Heart right ventricle (tissue), 16 donors: Measurements from ENCODE around the gene SHROOM3. TPM values are rescaled to one million over a fixed set of nuclear protein-coding genes. Genes with fewer than 3 reads are reported as not detected.

Experiments used
- ATAC-seq, 8 donors: fragments of 200-7000 bp; cut with Tn5 transposase; one replicate each; pipeline ENCODE4 v1.9.1; 2020; ENCODE audit warnings: mild to moderate bottlenecking in 8 of 8, moderate library complexity in 8 of 8, moderate number of reproducible peaks in 1 of 8
- DNase-seq, 2 donors: peaks; one replicate each; pipeline ENCODE4 v3.0.0-alpha.2; 2020
- H3K27ac ChIP-seq, 10 donors: fragments of 200-600 bp; sonication (generic) in 2 of 10; one replicate each; pipeline versions ENCODE4 v1.5.0 to v1.8.0; 2020 to 2022; ENCODE audit warnings: mild to moderate bottlenecking in 3 of 10
- H3K27me3 ChIP-seq, 7 donors: fragments of 200-600 bp; one replicate each; pipeline ENCODE4 v1.8.0; 2021 to 2022; ENCODE audit warnings: mild to moderate bottlenecking in 2 of 7
- H3K36me3 ChIP-seq, 9 donors: fragments of 200-600 bp; sonication (generic) in 1 of 9; one replicate each; pipeline versions ENCODE4 v1.5.0 to v1.8.0; 2020 to 2022; ENCODE audit warnings: mild to moderate bottlenecking in 2 of 9
- H3K4me1 ChIP-seq, 9 donors: fragments of 200-600 bp; sonication (generic) in 1 of 9; one replicate each; pipeline versions ENCODE4 v1.5.0 to v1.8.0; 2020 to 2022; ENCODE audit warnings: mild to moderate bottlenecking in 4 of 9
- H3K4me3 ChIP-seq, 10 donors: fragments of 200-600 bp; sonication (generic) in 2 of 10; one replicate each; pipeline versions ENCODE4 v1.5.0 to v1.8.0; 2020 to 2022; ENCODE audit warnings: mild to moderate bottlenecking in 7 of 10, moderate library complexity in 2 of 10
- H3K9me3 ChIP-seq, 11 donors: fragments of 200-600 bp in 10 of 11; sonication (generic) in 2 of 11; one replicate each; pipeline versions ENCODE4 v1.5.0 to v1.8.0; 2013 to 2022; ENCODE audit warnings: mild to moderate bottlenecking in 2 of 11, control low read depth in 1 of 11, moderate library complexity in 1 of 11
- CTCF ChIP-seq, 9 donors: fragments of 200-600 bp; sonication (generic) in 2 of 9; IDR thresholded peaks; one replicate each; pipeline versions ENCODE4 v1.5.0 to v1.8.0; 2021 to 2022; ENCODE audit warnings: antibody characterized with exemption in 9 of 9, mild to moderate bottlenecking in 5 of 9, moderate library complexity in 1 of 9
- WGBS, 2 donors: extraction: QIAGEN DNeasy Blood & Tissue Kit; methylation state at CpG; one replicate each; pipeline ENCODE4 v1.1.7; 2013; ENCODE audit warnings: inconsistent platforms in 1 of 2; 5-methylcytosine and 5-hydroxymethylcytosine counted together
- intact Hi-C, 10 donors: fragments of 100-400 bp; cut with DNase I; formaldehyde crosslinking; loops; one replicate each; pipeline versions ENCODE4 v1.11.1 to v1.14.2; 2022
- polyA plus RNA-seq, 2 donors: library from polyadenylated mRNA; stranded (reverse); fragments of 200-250 nt; gene quantifications; one replicate each; pipeline ENCODE4 v1.2.3, GENCODE V29; 2013
- total RNA-seq, 10 donors: library from RNA; stranded (reverse); fragmentation: NEBNext Ultra II Directional in 3 of 10; extraction: Animal tissue kit (Norgen Biotek cat#: 25700) in 3 of 10; gene quantifications; one replicate each; pipeline versions ENCODE4 v1.2.1 to v1.2.4, GENCODE V29; 2021 to 2023
- donor health status: Arrhythmogenic right ventricular cardiomyopathy.
- donor health status: ischemic (EF 13 %, LVEDD 7.1; RV severe dilation, severe dysfunction).
- donor health status: healthy with polysubstance abuse.
- donor health status: DM: no; HTN: yes; CAD: no.
- donor health status: DM: no; HTN: no; CAD: no.
- donor health status: ischemic (EF 25% LVEDD 6.9; RV normal size, moderate dysfunction).
- donor health status: ischemic (EF 25% LVEDD 5.7; RV mildly dilated, moderate dysfunction).
- donor health status: healthy.
- donor health status: DM: yes; HTN: yes; CAD: no.
- donor health status: Ischemic cardiomyopathy.
- donor health status: ischemic (EF 35%, LVEDD 5.7; RV mildly dilated, moderate dysfunction).
- donor health status: nonischemic (EF 11% LVEDD 7.7; RV severe dilation, severe dysfunction).
- donor health status: DM: yes; HTN: yes; CAD: no.
- donor health status: PGD.
- donor health status: ischemic (EF 29% LVEDD 5.4; RV normal size, mild dysfunction).
- donor health status: nonischemic (EF 23%, LVEDD 6.1; RV moderate dilation, normal function).

SHROOM3 gene
- total and polyA plus RNA-seq, 12 donors, result 1.7 to 33.3 (median 15.9) TPM

- intact Hi-C loops, result no loop called here
- no peak overlapping the region for H3K4me3 ChIP-seq
- H3K36me3 ChIP-seq, result no peaks in the 10 kb centered on the region
- H3K4me1 ChIP-seq, result peaks cover 0 to 19% (median 9%) of the 10 kb centered on the region in 9 donors
- H3K27ac ChIP-seq, result no peak overlapping the region
- DNase-seq, result no peak
- 87 to 92% methylated on average over 3 of the region's 3 CpGs for WGBS, 2 donors
- no peak for ATAC-seq
- no peak for TF ChIP-seq CTCF (IDR thresholded peaks at IDR 0.05)
- H3K27me3 ChIP-seq, result peaks cover 0 to 37% (median 0%) of the 10 kb centered on the region in 7 donors
- H3K9me3 ChIP-seq, result no peaks in the 10 kb centered on the region
These were observed 248.1 kb downstream of the SHROOM3 start for GRCh38 chr4:76683144-76683543.

DNA sequence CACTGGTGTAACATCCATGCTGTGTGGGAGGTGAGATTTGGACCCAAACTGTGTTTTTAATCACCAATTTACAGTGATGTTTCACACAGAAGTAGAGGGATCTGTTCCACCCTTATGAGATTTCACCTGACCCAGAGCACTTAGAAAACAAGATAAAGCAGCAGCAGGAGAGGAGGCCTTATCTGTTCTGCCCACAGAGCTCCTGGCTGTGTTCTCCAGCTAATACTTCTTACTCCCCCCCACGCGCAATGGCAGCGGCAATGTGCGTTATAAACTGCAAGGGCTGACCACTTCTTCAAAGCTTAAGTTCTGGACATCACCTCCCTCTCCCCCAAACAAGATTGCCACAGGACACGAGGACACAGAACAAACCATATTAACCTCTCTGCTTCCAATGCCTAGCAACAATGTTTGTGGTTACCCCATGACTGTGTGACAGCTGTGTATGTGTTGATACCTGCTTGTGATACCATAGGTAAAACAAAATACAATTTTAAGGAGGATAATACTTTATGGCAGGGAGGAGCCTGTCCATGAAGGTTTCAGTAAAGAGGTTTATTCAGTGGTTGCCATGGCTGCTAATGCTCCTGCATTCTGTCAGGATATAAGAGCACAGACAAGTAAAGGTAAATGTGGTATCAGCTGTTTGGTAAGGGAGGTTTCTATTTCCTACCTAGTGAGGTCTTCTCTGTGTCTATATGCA, 252.9 kb downstream of the SHROOM3 start:
- Histone ChIP-seq H3K9me3 (no peaks in the 10 kb centered on the region), H3K27me3 (peaks cover 0 to 83% (median 17%) of the 10 kb centered on the region in 7 donors), H3K4me1 (peaks cover 0 to 46% (median 28%) of the 10 kb centered on the region in 9 donors), H3K36me3 (no peaks in the 10 kb centered on the region), H3K27ac (peak overlapping the region in 1 of 10 donors; percentile 22), H3K4me3 (no peak overlapping the region)
- DNase-seq, result no peak
- TF ChIP-seq CTCF (IDR thresholded peaks at IDR 0.05), result no peak
- 24 to 29% methylated on average over 5 of the region's 5 CpGs for WGBS, 2 donors
- intact Hi-C loops, result no loop called here
- ATAC-seq, result peak in 6 of 8 donors; percentile 15 to 54 (median 44)

DNA sequence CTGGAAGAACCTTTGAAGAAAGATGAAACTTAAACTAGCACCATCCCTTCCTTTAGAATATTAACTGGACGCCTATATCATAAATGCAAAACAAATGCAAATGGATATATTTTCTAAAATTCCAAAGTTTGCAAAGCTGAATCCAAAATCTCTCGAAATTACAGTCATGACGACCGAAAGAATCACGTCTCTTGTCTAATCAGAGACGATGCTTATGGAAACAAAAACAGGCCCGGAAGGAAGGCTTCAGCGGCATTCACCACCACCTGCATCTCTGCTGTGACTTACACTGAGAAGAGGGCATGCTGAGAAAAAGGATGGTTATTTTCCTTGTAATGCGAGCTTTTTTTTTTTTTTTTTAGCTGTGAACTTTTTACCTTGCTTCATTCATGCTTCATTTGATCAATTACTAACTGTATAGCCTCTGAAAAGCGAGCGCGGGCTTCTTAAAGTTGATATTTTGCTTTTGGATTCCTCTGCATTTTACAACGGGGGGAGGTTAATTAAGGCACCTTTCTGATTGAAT, 253.7 kb downstream of the SHROOM3 start:
- Histone ChIP-seq H3K9me3 (no peaks in the 10 kb centered on the region), H3K27ac (no peak overlapping the region), H3K27me3 (peaks cover 0 to 86% (median 17%) of the 10 kb centered on the region in 7 donors), H3K36me3 (no peaks in the 10 kb centered on the region), H3K4me3 (peak overlapping the region in 9 of 10 donors; percentile 43 to 61 (median 59)), H3K4me1 (peaks cover 0 to 46% (median 28%) of the 10 kb centered on the region in 9 donors)
- no peak for TF ChIP-seq CTCF (IDR thresholded peaks at IDR 0.05)
- no peak for DNase-seq
- ATAC-seq, result no peak
- intact Hi-C loops, result no loop called here
- 33 to 39% methylated on average over 13 of the region's 13 CpGs for WGBS, 2 donors

DNA sequence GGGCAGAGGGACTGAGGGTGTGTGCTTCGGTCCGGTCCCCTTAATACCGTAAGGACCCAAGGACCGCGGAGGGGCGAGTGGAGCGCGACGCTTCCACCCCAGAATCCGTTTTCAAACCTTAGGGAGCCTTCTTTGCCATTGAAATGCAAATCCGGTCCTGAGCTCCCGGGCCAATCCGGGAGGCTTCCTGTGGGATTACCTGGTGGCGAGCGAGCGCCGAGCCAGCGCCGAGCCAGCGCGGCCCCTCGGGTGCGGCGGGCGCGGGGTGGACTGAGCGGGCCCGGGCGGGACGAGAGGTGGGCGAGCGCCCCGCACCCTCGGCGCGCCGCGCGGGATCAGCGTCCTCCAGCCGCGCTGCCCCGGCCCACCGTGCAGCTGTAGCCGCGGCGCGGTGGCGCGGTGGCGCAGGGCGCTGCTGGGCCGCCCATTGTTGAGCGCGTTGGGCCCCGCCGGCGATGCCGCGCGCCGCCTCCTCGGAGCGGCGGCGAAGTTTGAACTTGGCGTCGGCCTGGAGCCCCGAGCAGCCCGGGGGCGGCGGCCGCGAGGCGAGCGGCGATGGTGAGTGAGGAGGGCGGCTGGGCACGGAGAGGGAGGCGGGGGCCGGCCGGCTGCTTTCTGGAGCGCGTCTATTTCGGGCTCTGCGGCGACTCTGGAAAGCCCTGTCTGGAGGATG, 254.3 kb downstream of the SHROOM3 start:
- Histone ChIP-seq H3K27ac (peak overlapping the region in 5 of 10 donors; percentile 6 to 39 (median 21)), H3K9me3 (no peaks in the 10 kb centered on the region), H3K4me3 (peak overlapping the region; percentile 20 to 61 (median 58)), H3K4me1 (peaks cover 0 to 46% (median 28%) of the 10 kb centered on the region in 9 donors), H3K36me3 (no peaks in the 10 kb centered on the region), H3K27me3 (peaks cover 0 to 87% (median 17%) of the 10 kb centered on the region in 7 donors)
- ATAC-seq (peak; percentile 76 to 88 (median 78)), DNase-seq (peak in 1 of 2 donors; percentile 48)
- WGBS, 2 donors, result 1% methylated on average over 79 to 87 of the region's 87 CpGs
- TF ChIP-seq CTCF (IDR thresholded peaks at IDR 0.05), result peak in 1 of 9 donors; percentile 14
- intact Hi-C loops, result no loop called here
